ENCODE data around the gene RND2.
"Not testable (repeated sequence)": the region's sequence is repeated elsewhere in the genome, so short reads cannot be mapped to it uniquely, and the experiment has no call there.

RND2 gene

GRCh38 chr17:43024407-43025289, at the start of gene RND2:
TSS of gene RND2 (plus strand) at chr17:43025231. CDS start at chr17:43025348, 117 bp downstream.
- peak; percentile 84 for DNase-seq

GRCh38 chr17:42975265-42975664, 49.8 kb upstream of the RND2 start:
- DNase-seq, result no peak

GRCh38 chr17:42975701-42976100, 49.3 kb upstream of the RND2 start:
- DNase-seq, result not testable (repeated sequence)

GRCh38 chr17:42979511-42980273, 45.3 kb upstream of the RND2 start, which contains the start of gene PTGES3L:
TSS of gene PTGES3L (minus strand) at chr17:42980080. CDS start at chr17:42980053, 27 bp downstream.
- DNase-seq, result no peak

- peak; percentile 79 for DNase-seq
These were observed 44.7 kb upstream of the RND2 start, which contains the start of gene RUNDC1 for GRCh38 chr17:42980274-42980765. TSS of gene RUNDC1 (plus strand) at chr17:42980565. CDS start at chr17:42980577, 12 bp downstream.

- peak; percentile 52 for DNase-seq
These were observed 44.1 kb upstream of the RND2 start for GRCh38 chr17:42980766-42981397.

- no peak for DNase-seq
These were observed 42.8 kb upstream of the RND2 start for GRCh38 chr17:42982266-42982665.

- no peak for DNase-seq
These were observed 39.8 kb upstream of the RND2 start for GRCh38 chr17:42985225-42985624.

- DNase-seq, result no peak
These were observed 35.9 kb upstream of the RND2 start for GRCh38 chr17:42989141-42989540.

GRCh38 chr17:42989726-42990652, 35.0 kb upstream of the RND2 start:
- DNase-seq, result no peak

GRCh38 chr17:42991471-42991870, 33.6 kb upstream of the RND2 start:
- DNase-seq, result no peak

GRCh38 chr17:42992872-42993271, 32.2 kb upstream of the RND2 start:
- no peak for DNase-seq

- not testable (repeated sequence) for DNase-seq
These were observed 31.1 kb upstream of the RND2 start for GRCh38 chr17:42993913-42994312.

- DNase-seq, result no peak
These were observed 27.5 kb upstream of the RND2 start for GRCh38 chr17:42997390-42997983.

- DNase-seq, result peak; percentile 99
These were observed 26.8 kb upstream of the RND2 start, which contains the start of gene RPL27 for GRCh38 chr17:42997984-42998938. TSS of gene RPL27 (plus strand) at chr17:42998419. CDS start at chr17:42998751, 332 bp downstream.

- no peak for DNase-seq
These were observed 26.0 kb upstream of the RND2 start for GRCh38 chr17:42999003-42999525.

GRCh38 chr17:43000894-43001293, 24.1 kb upstream of the RND2 start:
- not testable (repeated sequence) for DNase-seq

- peak; percentile 66 for DNase-seq
These were observed 21.4 kb upstream of the RND2 start for GRCh38 chr17:43003542-43004172.

All from NCI-H226 (cell line).